Mesenchymal stem cell (in vitro differentiated cells and primary cell): ENCODE results near the gene DOCK3.
"Not testable (repeated sequence)": the region's sequence is repeated elsewhere in the genome, so short reads cannot be mapped to it uniquely, and the experiment has no call there.

Source experiments
- DNase-seq: peaks from one replicate; pipeline ENCODE4 v3.0.0-alpha.2; 2013
- H2AFZ ChIP-seq: one replicate; pipeline ENCODE4 v1.6.1; 2013; ENCODE audit warnings: low read depth, mild to moderate bottlenecking, control low read depth, inconsistent platforms, low read length, moderate library complexity
- H2AK5ac ChIP-seq: 2 replicates; pipeline ENCODE4 v1.6.1; 2013; ENCODE audit warnings: low read length, moderate library complexity, mild to moderate bottlenecking, inconsistent platforms; ENCODE audit not compliant: severe bottlenecking
- H2BK120ac ChIP-seq: one replicate; pipeline ENCODE4 v1.6.1; 2013; ENCODE audit warnings: low read depth, mild to moderate bottlenecking, inconsistent platforms, low read length, moderate library complexity
- H2BK12ac ChIP-seq, 2 experiments: one replicate each; pipeline ENCODE4 v1.6.1; 2013; ENCODE audit warnings: inconsistent platforms in 2 of 2, low read length in 2 of 2, mild to moderate bottlenecking in 2 of 2, moderate library complexity in 2 of 2, control low read depth in 1 of 2
- H2BK15ac ChIP-seq: one replicate; pipeline ENCODE4 v1.6.1; 2013; ENCODE audit warnings: mild to moderate bottlenecking, low read depth, inconsistent platforms; ENCODE audit not compliant: poor library complexity, severe bottlenecking
- H2BK5ac ChIP-seq: 2 replicates; pipeline ENCODE4 v1.6.1; 2013; ENCODE audit warnings: low read depth, mild to moderate bottlenecking, low read length, control low read depth, inconsistent platforms; ENCODE audit not compliant: poor library complexity, severe bottlenecking
- H3K14ac ChIP-seq, 2 experiments: one replicate each; pipeline ENCODE4 v1.6.1; 2013; ENCODE audit warnings: inconsistent platforms in 2 of 2, low read length in 2 of 2, control low read depth in 1 of 2, mild to moderate bottlenecking in 1 of 2, moderate library complexity in 1 of 2
- H3K18ac ChIP-seq, 2 experiments: one replicate each; pipeline ENCODE4 v1.6.1; 2013; ENCODE audit warnings: inconsistent platforms in 2 of 2, low read length in 2 of 2, control low read depth in 1 of 2, low read depth in 1 of 2, mild to moderate bottlenecking in 1 of 2
- H3K23ac ChIP-seq, 2 experiments: one replicate each; pipeline ENCODE4 v1.6.1; 2013; ENCODE audit warnings: inconsistent platforms in 2 of 2, low read length in 2 of 2, mild to moderate bottlenecking in 2 of 2, moderate library complexity in 2 of 2, control low read depth in 1 of 2
- H3K27ac ChIP-seq: 2 replicates; pipeline ENCODE4 v1.5.1; 2013; ENCODE audit warnings: mild to moderate bottlenecking, moderate library complexity, low read length, control low read depth, inconsistent platforms; ENCODE audit not compliant: poor library complexity, severe bottlenecking
- H3K27me3 ChIP-seq, 2 experiments: 2 replicates each; pipeline versions ENCODE4 v1.6.1 to v1.7.0; 2013; ENCODE audit warnings: low read length in 2 of 2, mild to moderate bottlenecking in 2 of 2, moderate library complexity in 2 of 2, control low read depth in 1 of 2, inconsistent platforms in 1 of 2; ENCODE audit not compliant: control insufficient read depth in 1 of 2, insufficient read depth in 1 of 2
- H3K36me3 ChIP-seq, 2 experiments: 2 replicates each; pipeline versions ENCODE4 v1.6.1 to v1.7.0; 2013; ENCODE audit warnings: low read length in 2 of 2, control low read depth in 1 of 2, inconsistent platforms in 1 of 2, low read depth in 1 of 2, mild to moderate bottlenecking in 1 of 2; ENCODE audit not compliant: insufficient read depth in 2 of 2, control insufficient read depth in 1 of 2
- H3K4ac ChIP-seq, 2 experiments: one replicate each; pipeline ENCODE4 v1.6.1; 2013; ENCODE audit warnings: inconsistent platforms in 2 of 2, low read length in 2 of 2, mild to moderate bottlenecking in 2 of 2, moderate library complexity in 2 of 2, control low read depth in 1 of 2, low read depth in 1 of 2
- H3K4me1 ChIP-seq: 2 replicates; pipeline ENCODE4 v1.6.1; 2013; ENCODE audit warnings: low read depth, low read length, control low read depth; ENCODE audit not compliant: control insufficient read depth, insufficient read depth
- H3K4me2 ChIP-seq: 2 replicates; pipeline ENCODE4 v1.6.1; 2013; ENCODE audit warnings: low read length, mild to moderate bottlenecking, inconsistent platforms; ENCODE audit not compliant: poor library complexity, severe bottlenecking
- H3K4me3 ChIP-seq, 2 experiments: 2 replicates each; pipeline versions ENCODE4 v1.5.1 to v1.7.0; 2013; ENCODE audit warnings: low read length in 2 of 2, mild to moderate bottlenecking in 2 of 2, control low read depth in 1 of 2, low read depth in 1 of 2; ENCODE audit not compliant: insufficient read depth in 1 of 2
- H3K79me1 ChIP-seq: replicated peaks from 2 replicates; pipeline ENCODE4 v1.6.1; 2013; ENCODE audit warnings: mild to moderate bottlenecking, control low read depth, low read length, inconsistent platforms; ENCODE audit not compliant: poor library complexity, severe bottlenecking
- H3K9ac ChIP-seq: 2 replicates; pipeline ENCODE4 v1.7.0; 2013; ENCODE audit warnings: mild to moderate bottlenecking, low read length, moderate library complexity
- H3K9me3 ChIP-seq: 2 replicates; pipeline ENCODE4 v1.7.0; 2013; ENCODE audit warnings: mild to moderate bottlenecking, low read length; ENCODE audit not compliant: control insufficient read depth
- H4K8ac ChIP-seq: one replicate; pipeline ENCODE4 v1.6.1; 2013; ENCODE audit warnings: inconsistent platforms, mild to moderate bottlenecking, low read length, moderate library complexity
- H4K91ac ChIP-seq: one replicate; pipeline ENCODE4 v1.6.1; 2013; ENCODE audit warnings: mild to moderate bottlenecking, low read length, inconsistent platforms
- WGBS: methylation state at CpG from one replicate; pipeline ENCODE4 v1.1.7; 2013; ENCODE audit warnings: mixed read lengths; 5-methylcytosine and 5-hydroxymethylcytosine counted together

The DOCK3 gene

DNA sequence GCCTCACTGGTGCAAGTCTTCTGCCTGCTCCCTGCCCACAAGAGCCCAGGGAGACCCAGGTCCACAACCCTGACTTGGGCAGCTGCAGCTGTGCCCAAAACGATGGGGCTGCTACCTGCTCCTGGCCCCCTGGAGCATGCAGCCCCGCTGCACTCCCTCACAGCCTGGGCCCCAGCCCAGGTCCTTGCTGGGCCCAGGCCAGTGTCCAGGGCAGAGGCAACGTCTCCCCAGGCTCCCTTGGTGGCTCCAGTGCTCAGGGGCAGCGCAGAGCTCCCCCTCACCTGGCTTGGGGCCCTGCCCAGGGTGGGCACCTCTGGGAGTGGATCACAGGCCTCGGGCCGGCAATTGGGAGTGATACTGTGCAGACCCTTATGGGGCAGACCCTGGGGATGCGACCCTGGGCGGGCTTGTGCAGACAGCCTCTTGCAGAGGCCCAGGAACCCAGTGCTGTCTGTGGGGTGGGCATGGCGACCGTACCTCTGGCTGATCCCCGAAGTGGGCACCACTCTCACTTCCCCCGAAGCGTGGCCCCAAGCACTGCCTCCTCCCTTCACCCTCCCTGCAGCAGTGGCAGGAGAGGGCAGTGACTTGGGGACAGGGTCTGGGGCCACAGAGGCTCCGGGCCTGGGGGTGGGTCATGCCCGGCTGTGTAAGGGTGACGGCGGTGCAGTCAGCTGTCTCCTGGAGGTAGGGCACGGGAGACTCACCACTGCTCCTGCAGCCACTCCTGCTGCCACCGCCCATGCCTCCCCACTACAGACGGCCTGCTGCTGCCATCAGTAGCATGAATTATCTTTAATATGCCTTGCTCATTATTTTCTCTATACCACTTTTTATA lies 255.9 kb downstream of the DOCK3 start:
- DNase-seq = no peak
- H3K4me3 ChIP-seq = no peak overlapping the region
- H3K9me3 ChIP-seq = peaks cover 9% of the 10 kb centered on the region
- H4K8ac ChIP-seq = no peak overlapping the region
- H2BK120ac ChIP-seq = no peak overlapping the region
- H3K23ac ChIP-seq = no peak overlapping the region
- no peaks in the 10 kb centered on the region for H3K4me1 ChIP-seq
- no peak overlapping the region for H3K27ac ChIP-seq
- no peak overlapping the region for H3K4ac ChIP-seq
- H2BK5ac ChIP-seq = no peak overlapping the region
- no peak overlapping the region for H2AFZ ChIP-seq
- no peak overlapping the region for H4K91ac ChIP-seq
- no peak overlapping the region for H2AK5ac ChIP-seq
- H3K79me1 ChIP-seq = no peaks in the 10 kb centered on the region
- no peak overlapping the region for H3K4me2 ChIP-seq
- H3K9ac ChIP-seq = no peak overlapping the region
- no peak overlapping the region for H2BK12ac ChIP-seq
- H2BK15ac ChIP-seq = no peak overlapping the region
- no peak overlapping the region for H3K18ac ChIP-seq
- 80% methylated on average over 18 of the region's 20 CpGs for WGBS
- H3K27me3 ChIP-seq = no peaks in the 10 kb centered on the region
- no peak overlapping the region for H3K14ac ChIP-seq
- H3K36me3 ChIP-seq = no peaks in the 10 kb centered on the region

DNA sequence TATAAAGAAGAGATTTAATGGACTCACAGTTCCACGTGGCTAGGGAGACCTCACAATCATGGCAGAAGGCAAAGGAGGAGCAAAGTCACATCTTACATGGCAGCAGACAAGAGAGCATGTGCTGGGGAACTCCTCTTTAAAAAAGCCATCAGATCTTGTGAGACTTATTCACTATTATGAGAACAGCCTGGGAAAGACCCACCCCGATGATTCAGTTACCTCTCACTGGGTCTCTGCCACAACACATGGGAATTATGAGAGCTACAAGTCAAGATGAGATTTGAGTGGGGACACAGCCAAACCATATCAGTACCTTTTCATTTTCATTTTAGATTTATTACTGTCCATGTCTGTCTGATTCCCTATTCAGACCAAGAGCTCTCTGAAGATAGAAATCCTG lies 258.2 kb downstream of the DOCK3 start:
- WGBS = 32% methylated on average over 2 of the region's 2 CpGs
- H2BK5ac ChIP-seq, H3K4me2 ChIP-seq, H3K4me3 ChIP-seq, H3K27me3 ChIP-seq, H3K4me1 ChIP-seq, H3K27ac ChIP-seq, H3K18ac ChIP-seq, H3K36me3 ChIP-seq, H3K9ac ChIP-seq, H4K8ac ChIP-seq, H2BK12ac ChIP-seq, H2BK120ac ChIP-seq, H3K79me1 ChIP-seq, H4K91ac ChIP-seq, H2AK5ac ChIP-seq, DNase-seq, H3K4ac ChIP-seq, H2AFZ ChIP-seq, H2BK15ac ChIP-seq, H3K9me3 ChIP-seq, H3K23ac ChIP-seq, H3K14ac ChIP-seq: not testable (repeated sequence)

DNA sequence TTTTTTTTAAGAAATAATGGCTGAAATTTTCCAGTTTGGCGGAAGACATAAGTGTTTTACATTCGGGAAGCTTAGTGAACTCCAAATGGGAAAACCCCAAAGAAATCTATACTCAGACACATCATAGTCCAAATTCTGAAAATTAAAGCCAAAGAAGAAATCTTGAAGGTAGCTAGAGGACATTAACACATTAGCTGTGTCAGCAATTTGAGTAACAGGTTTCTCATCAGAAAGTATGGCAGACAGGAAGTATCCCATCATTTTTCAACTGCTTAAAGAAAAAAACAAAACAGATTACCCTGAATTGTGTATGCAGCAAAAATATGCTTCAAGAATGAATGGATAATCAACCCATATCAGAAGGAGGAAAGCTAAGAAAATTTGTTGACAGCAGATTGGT lies 261.7 kb downstream of the DOCK3 start:
- Histone ChIP-seq H3K4ac (no peak overlapping the region), H3K79me1 (no peaks in the 10 kb centered on the region), H3K4me2 (no peak overlapping the region), H2BK12ac (no peak overlapping the region), H2AK5ac (no peak overlapping the region), H4K91ac (no peak overlapping the region), H3K18ac (no peak overlapping the region), H2BK120ac (no peak overlapping the region), H3K9ac (no peak overlapping the region), H3K4me1 (no peaks in the 10 kb centered on the region), H2BK15ac (no peak overlapping the region), H4K8ac (no peak overlapping the region), H2AFZ (no peak overlapping the region), H3K27me3 (no peaks in the 10 kb centered on the region), H3K27ac (no peak overlapping the region), H3K4me3 (no peak overlapping the region), H3K14ac (no peak overlapping the region), H3K9me3 (peaks cover 9% of the 10 kb centered on the region), H3K23ac (no peak overlapping the region), H2BK5ac (no peak overlapping the region), H3K36me3 (no peaks in the 10 kb centered on the region)
- WGBS = no CpG with 5 or more reads among the region's 2 CpGs
- no peak for DNase-seq

DNA sequence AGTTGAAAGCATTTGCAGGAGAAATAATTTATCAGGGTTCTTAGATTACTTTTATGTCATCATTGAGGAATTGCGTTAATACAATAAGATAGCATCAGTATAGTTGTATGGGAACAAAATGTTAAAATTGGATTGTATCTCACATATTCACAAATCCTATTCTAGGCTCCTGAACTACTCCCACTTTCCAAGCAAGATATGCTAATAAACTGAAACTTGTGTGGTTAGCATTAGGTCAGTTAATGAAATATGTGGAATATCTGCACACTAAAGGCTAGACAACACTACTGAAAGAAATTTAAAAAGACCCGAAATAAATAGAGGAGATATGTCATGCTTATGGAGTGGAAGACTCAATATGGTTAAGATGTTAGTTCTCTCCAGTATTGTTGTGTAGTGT lies 272.7 kb downstream of the DOCK3 start:
- Histone ChIP-seq H3K23ac (no peak overlapping the region), H2AK5ac (no peak overlapping the region), H3K14ac (no peak overlapping the region), H3K9me3 (no peaks in the 10 kb centered on the region), H2BK15ac (no peak overlapping the region), H3K4me3 (no peak overlapping the region), H3K79me1 (no peaks in the 10 kb centered on the region), H3K27ac (no peak overlapping the region), H3K9ac (no peak overlapping the region), H3K36me3 (no peaks in the 10 kb centered on the region), H3K4me1 (no peaks in the 10 kb centered on the region), H3K18ac (no peak overlapping the region), H2BK5ac (no peak overlapping the region), H2BK120ac (no peak overlapping the region), H2AFZ (no peak overlapping the region), H4K91ac (no peak overlapping the region), H3K27me3 (no peaks in the 10 kb centered on the region), H2BK12ac (no peak overlapping the region), H3K4me2 (no peak overlapping the region), H4K8ac (no peak overlapping the region), H3K4ac (no peak overlapping the region)
- WGBS = no CpG with 5 or more reads among the region's 2 CpGs
- DNase-seq = no peak
